Testis (tissue), 3 donors: Measurements from ENCODE around the gene NCF2. TPM values are rescaled to one million over a fixed set of nuclear protein-coding genes. Genes with fewer than 3 reads are reported as not detected.

Experiments used
- DNase-seq: peaks from one replicate; pipeline ENCODE4 v3.0.0-alpha.2; 2019
- H3K27ac ChIP-seq, 2 donors: fragments of 200-600 bp; sonication (generic); one replicate each; pipeline ENCODE4 v1.5.1; 2019
- H3K27me3 ChIP-seq: fragments of 200-600 bp; sonication (generic); one replicate; pipeline ENCODE4 v1.5.1; 2019
- H3K36me3 ChIP-seq: fragments of 200-600 bp; sonication (generic); one replicate; pipeline ENCODE4 v1.5.1; 2017; ENCODE audit warnings: low read depth; ENCODE audit errors: missing control alignments
- H3K4me1 ChIP-seq: fragments of 200-600 bp; sonication (generic); one replicate; pipeline ENCODE4 v1.5.1; 2019
- H3K4me3 ChIP-seq, 2 donors: fragments of 200-600 bp; sonication (generic); one replicate each; pipeline ENCODE4 v1.5.1; 2017 to 2019
- H3K9me3 ChIP-seq: fragments of 200-600 bp; sonication (generic); one replicate; pipeline ENCODE4 v1.5.1; 2017
- POLR2A ChIP-seq: fragments of 450-650 bp; IDR thresholded peaks from one replicate; pipeline ENCODE4 v1.6.1; 2017; ENCODE audit warnings: antibody characterized with exemption, mild to moderate bottlenecking, moderate library complexity
- WGBS, 2 donors: methylation state at CpG; one replicate each; pipeline ENCODE4 v1.1.5; 2018; 5-methylcytosine and 5-hydroxymethylcytosine counted together
- intact Hi-C: fragments of 100-400 bp; cut with DNase I; formaldehyde crosslinking; loops from one replicate; pipeline ENCODE4 v1.15.1; 2023; ENCODE audit warnings: low total_unique reads
- polyA plus RNA-seq: library from polyadenylated mRNA; stranded (reverse); fragments of 350-450 nt; fragmentation: Illumina TruSeq; extraction: RNeasy Lipid Tissue Mini Kit (QIAGEN cat#74804); gene quantifications from one replicate; pipeline ENCODE4 v1.2.3, GENCODE V29; 2014; ENCODE audit warnings: low read depth, low replicate concordance; ENCODE audit not compliant: insufficient read depth
- total RNA-seq, 2 donors: library from RNA; depleted of rRNA; stranded (reverse); fragments of >200 nt; gene quantifications; one replicate each; pipeline ENCODE4 v1.2.3, GENCODE V29; 2016
- TF ChIP-seq, protein P1 (sequence below), 3 experiments: fragments of 450-650 bp in 2 of 3; fragments of 200-600 bp in 1 of 3; sonication (generic) in 1 of 3; IDR thresholded peaks; one replicate each; pipeline ENCODE4 v1.5.1; 2016 to 2019; ENCODE audit warnings: antibody characterized with exemption in 3 of 3, mild to moderate bottlenecking in 2 of 3, moderate library complexity in 1 of 3

NCF2 gene
- total and polyA plus RNA-seq, 3 donors from 2014 or later = 1.3 to 7.8 (median 3.7) TPM

DNA sequence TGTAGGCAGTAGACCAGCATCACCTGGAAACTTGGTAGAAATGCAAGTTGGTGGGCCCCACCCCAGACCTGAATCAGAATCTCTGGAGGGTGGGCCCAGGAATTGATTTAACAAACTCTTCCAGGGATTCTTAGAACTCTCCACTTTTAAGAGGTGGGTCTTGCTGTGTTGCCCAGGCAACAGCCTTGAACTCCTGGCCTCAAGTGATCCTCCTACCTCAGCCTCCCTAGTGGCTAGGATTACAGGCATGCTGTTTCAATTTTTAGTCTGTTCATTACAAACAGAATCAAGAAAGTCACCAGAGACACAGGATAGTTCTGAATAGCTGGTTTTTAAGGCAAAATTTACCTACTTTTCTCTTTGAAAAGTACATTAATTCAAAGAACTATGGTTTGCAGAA lies 31.2 kb downstream of the NCF2 start:
- H3K27ac ChIP-seq = no peak overlapping the region

DNA sequence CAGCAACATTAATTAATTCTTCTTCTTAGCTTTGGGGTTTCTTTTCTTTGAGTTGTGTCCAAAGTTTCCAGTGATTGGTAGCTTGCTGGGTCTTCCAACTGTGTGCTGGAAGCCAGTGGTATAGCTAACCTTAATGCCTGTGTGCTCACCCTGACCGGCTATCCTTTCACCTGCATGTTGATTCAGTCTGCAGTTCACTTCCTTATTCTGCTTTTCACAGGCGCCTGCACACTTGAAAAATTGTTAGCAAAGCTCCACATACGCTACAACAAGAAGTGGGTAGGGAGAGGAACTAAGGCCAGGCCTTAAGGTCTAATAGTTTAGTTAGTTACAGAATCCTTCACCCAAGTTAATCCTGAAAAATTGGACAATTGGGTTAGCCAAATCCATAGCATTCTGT lies 35.7 kb downstream of the NCF2 start:
- Histone ChIP-seq H3K27me3 (no peaks in the 10 kb centered on the region), H3K36me3 (no peaks in the 10 kb centered on the region), H3K4me1 (no peaks in the 10 kb centered on the region), H3K9me3 (no peaks in the 10 kb centered on the region), H3K27ac (no peak overlapping the region), H3K4me3 (no peak overlapping the region)
- TF ChIP-seq, protein P1, sequence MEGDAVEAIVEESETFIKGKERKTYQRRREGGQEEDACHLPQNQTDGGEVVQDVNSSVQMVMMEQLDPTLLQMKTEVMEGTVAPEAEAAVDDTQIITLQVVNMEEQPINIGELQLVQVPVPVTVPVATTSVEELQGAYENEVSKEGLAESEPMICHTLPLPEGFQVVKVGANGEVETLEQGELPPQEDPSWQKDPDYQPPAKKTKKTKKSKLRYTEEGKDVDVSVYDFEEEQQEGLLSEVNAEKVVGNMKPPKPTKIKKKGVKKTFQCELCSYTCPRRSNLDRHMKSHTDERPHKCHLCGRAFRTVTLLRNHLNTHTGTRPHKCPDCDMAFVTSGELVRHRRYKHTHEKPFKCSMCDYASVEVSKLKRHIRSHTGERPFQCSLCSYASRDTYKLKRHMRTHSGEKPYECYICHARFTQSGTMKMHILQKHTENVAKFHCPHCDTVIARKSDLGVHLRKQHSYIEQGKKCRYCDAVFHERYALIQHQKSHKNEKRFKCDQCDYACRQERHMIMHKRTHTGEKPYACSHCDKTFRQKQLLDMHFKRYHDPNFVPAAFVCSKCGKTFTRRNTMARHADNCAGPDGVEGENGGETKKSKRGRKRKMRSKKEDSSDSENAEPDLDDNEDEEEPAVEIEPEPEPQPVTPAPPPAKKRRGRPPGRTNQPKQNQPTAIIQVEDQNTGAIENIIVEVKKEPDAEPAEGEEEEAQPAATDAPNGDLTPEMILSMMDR (IDR thresholded peaks at IDR 0.05) = no peak
- no peak for TF ChIP-seq POLR2A
- no peak for DNase-seq
- 72 to 96% methylated on average over 3 of the region's 3 CpGs for WGBS, 2 donors
- intact Hi-C loops = no loop called here

More for the DNA sequence above, 31.2 kb downstream of the NCF2 start:
- Histone ChIP-seq H3K27me3 (no peaks in the 10 kb centered on the region), H3K9me3 (no peaks in the 10 kb centered on the region), H3K4me3 (no peak overlapping the region), H3K36me3 (no peaks in the 10 kb centered on the region), H3K4me1 (no peaks in the 10 kb centered on the region)
- no peak for DNase-seq
- TF ChIP-seq, protein P1 (IDR thresholded peaks at IDR 0.05) = no peak
- TF ChIP-seq POLR2A = no peak
- intact Hi-C loops = no loop called here

DNA sequence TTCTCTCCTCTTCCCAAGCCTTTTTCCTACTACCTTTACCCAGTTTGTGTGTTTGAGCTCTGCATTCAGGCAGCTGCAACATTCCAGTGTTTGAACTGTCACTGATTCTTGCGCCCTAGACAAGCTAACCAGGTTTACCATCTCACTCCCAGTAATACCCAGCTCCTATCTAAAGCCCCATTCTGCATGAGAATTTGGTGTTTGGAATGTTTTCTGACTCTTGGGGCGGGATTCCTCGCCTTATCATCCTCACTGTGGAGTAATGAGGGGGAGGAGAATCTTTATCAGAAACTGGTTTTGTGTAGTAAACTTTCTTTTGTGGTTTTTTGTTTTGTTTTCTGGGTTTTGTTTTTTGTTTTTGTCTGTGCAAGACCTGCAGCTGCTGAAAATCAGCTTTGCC lies 36.5 kb downstream of the NCF2 start:
- Histone ChIP-seq H3K9me3 (no peaks in the 10 kb centered on the region), H3K4me3 (no peak overlapping the region), H3K27me3 (no peaks in the 10 kb centered on the region), H3K27ac (no peak overlapping the region), H3K36me3 (no peaks in the 10 kb centered on the region), H3K4me1 (no peaks in the 10 kb centered on the region)
- intact Hi-C loops = no loop called here
- TF ChIP-seq POLR2A = no peak
- TF ChIP-seq, protein P1 (IDR thresholded peaks at IDR 0.05) = no peak
- no peak for DNase-seq
- WGBS, 2 donors = 73 to 84% methylated on average over 3 of the region's 3 CpGs

DNA sequence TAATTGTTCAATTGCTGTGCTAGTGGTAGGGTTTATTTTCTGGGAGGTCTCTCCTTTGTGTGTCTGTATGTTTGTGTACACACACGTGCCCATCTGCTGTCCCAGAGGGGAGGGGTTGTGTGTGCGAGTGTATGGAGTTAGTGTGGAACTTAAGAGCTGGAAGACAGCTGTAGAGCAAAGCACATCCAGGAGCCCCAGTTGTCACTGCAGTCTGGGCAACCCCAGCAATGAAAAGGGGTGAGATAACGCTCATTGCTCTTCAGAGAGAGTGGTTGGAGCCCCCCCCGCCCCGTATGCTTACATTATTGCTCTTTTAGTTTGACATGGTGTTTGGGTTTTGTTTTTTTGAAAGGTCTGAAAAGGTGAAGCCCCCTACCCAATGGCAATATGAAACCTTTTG lies 36.9 kb downstream of the NCF2 start:
- 86 to 88% methylated on average over 4 to 5 of the region's 5 CpGs for WGBS, 2 donors
- TF ChIP-seq, protein P1 (IDR thresholded peaks at IDR 0.05) = no peak
- no peak for TF ChIP-seq POLR2A
- Histone ChIP-seq H3K4me1 (no peaks in the 10 kb centered on the region), H3K27ac (no peak overlapping the region), H3K27me3 (no peaks in the 10 kb centered on the region), H3K36me3 (no peaks in the 10 kb centered on the region), H3K9me3 (no peaks in the 10 kb centered on the region), H3K4me3 (no peak overlapping the region)
- DNase-seq = no peak
- intact Hi-C loops = no loop called here

DNA sequence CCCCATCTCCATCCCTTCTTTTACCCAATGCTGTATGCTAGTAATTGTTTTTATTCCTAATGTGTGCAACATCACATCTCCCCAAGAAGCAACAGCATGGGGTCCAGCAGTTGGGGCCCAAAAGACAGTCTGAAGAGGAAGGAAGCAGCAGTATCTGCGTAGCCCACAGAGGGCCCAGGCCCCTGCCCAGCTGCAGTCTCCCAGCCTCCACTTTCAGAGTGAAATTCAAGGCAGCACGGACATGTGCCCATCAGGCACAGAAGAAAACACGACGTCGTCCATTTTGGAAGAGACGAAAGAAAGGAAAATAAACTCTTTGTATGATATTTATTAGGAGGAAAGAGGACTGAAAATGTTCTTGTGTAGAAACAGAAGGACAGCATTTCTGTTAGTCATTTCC lies 37.4 kb downstream of the NCF2 start:
- Histone ChIP-seq H3K27me3 (no peaks in the 10 kb centered on the region), H3K27ac (no peak overlapping the region), H3K36me3 (no peaks in the 10 kb centered on the region), H3K4me1 (no peaks in the 10 kb centered on the region), H3K9me3 (no peaks in the 10 kb centered on the region), H3K4me3 (no peak overlapping the region)
- no peak for DNase-seq
- 91 to 93% methylated on average over 6 of the region's 6 CpGs for WGBS, 2 donors
- intact Hi-C loops = no loop called here
- TF ChIP-seq, protein P1 (IDR thresholded peaks at IDR 0.05) = no peak
- no peak for TF ChIP-seq POLR2A
